WTC11 (cell line): ENCODE results near the gene GABBR2. TPM values are rescaled to one million over a fixed set of nuclear protein-coding genes. Genes with fewer than 3 reads are reported as not detected.
A peak's percentile ranks its signal among the peaks of the same experiment; 100 is the strongest.

Experiments used
- ATAC-seq: fragments of 200-7000 bp; cut with Tn5 transposase; 2 replicates; pipeline ENCODE4 v1.10.0; 2021; ENCODE audit warnings: mild to moderate bottlenecking, moderate library complexity
- CTCF ChIA-PET: fragments of 300-600 bp; sonication (Branson Sonifier 250); formaldehyde crosslinking; loops from one replicate; lab custom pipeline; 2021; ENCODE audit warnings: antibody characterized with exemption; lab: Charles Lee
- POLR2A ChIA-PET: fragments of 350-600 bp; sonication (Branson Sonifier 250); formaldehyde crosslinking; loops from one replicate; lab custom pipeline; 2021; ENCODE audit warnings: antibody characterized with exemption; lab: Charles Lee
- DNase-seq: peaks from one replicate; pipeline ENCODE4 v3.0.0; 2021; ENCODE audit warnings: low spot score
- H3K27ac Mint-ChIP-seq: 2 replicates; pipeline ENCODE4 v1.8.0; 2021; ENCODE audit warnings: mixed read lengths
- H3K27me3 Mint-ChIP-seq: 2 replicates; pipeline ENCODE4 v1.8.0; 2021; ENCODE audit warnings: low read depth, mild to moderate bottlenecking, moderate library complexity, mixed read lengths
- H3K36me3 Mint-ChIP-seq: 2 replicates; pipeline ENCODE4 v1.8.0; 2021; ENCODE audit warnings: mixed read lengths
- H3K4me1 Mint-ChIP-seq: 2 replicates; pipeline ENCODE4 v1.8.0; 2022; ENCODE audit warnings: mixed read lengths
- H3K4me3 Mint-ChIP-seq: 2 replicates; pipeline ENCODE4 v1.8.0; 2021; ENCODE audit warnings: mild to moderate bottlenecking, moderate library complexity, mixed read lengths
- H3K9me3 Mint-ChIP-seq: 2 replicates; pipeline ENCODE4 v1.8.0; 2021; ENCODE audit warnings: mixed read lengths
- ATF1 ChIP-seq: sonication (generic); formaldehyde crosslinking; IDR thresholded peaks from 2 replicates; pipeline ENCODE4 v1.8.1; 2023; ENCODE audit warnings: mild to moderate bottlenecking, moderate library complexity, missing genetic modification reagents
- CREM ChIP-seq: sonication (generic); formaldehyde crosslinking; IDR thresholded peaks from 2 replicates; pipeline ENCODE4 v1.8.1; 2022; ENCODE audit warnings: mild to moderate bottlenecking, missing genetic modification reagents, moderate library complexity
- ELF4 ChIP-seq: sonication (generic); formaldehyde crosslinking; IDR thresholded peaks from 2 replicates; pipeline ENCODE4 v1.8.1; 2022; ENCODE audit warnings: low read depth, mild to moderate bottlenecking, moderate library complexity, missing genetic modification reagents
- ETV6 ChIP-seq: sonication (generic); formaldehyde crosslinking; IDR thresholded peaks from 2 replicates; pipeline ENCODE4 v1.8.1; 2022; ENCODE audit warnings: mild to moderate bottlenecking, missing genetic modification reagents
- GRHL2 ChIP-seq: fragments of 250-450 bp; sonication (Bioruptor Pico); IDR thresholded peaks from 2 replicates; pipeline ENCODE4 v1.8.0; 2022; ENCODE audit warnings: mild to moderate bottlenecking, moderate library complexity; ENCODE audit not compliant: insufficient replicate concordance, severe bottlenecking
- JUN ChIP-seq: sonication (generic); formaldehyde crosslinking; IDR thresholded peaks from 2 replicates; pipeline ENCODE4 v1.8.0; 2023; ENCODE audit warnings: mild to moderate bottlenecking, missing genetic modification reagents
- NR1H2 ChIP-seq: sonication (generic); formaldehyde crosslinking; IDR thresholded peaks from 2 replicates; pipeline ENCODE4 v1.9.0; 2021; ENCODE audit warnings: mild to moderate bottlenecking, moderate library complexity, missing genetic modification reagents
- PRRX2 ChIP-seq: fragments of 250-450 bp; sonication (Bioruptor Pico); IDR thresholded peaks from 2 replicates; pipeline ENCODE4 v1.8.0; 2021; ENCODE audit warnings: mild to moderate bottlenecking
- RELA ChIP-seq: sonication (generic); formaldehyde crosslinking; IDR thresholded peaks from 2 replicates; pipeline ENCODE4 v1.8.1; 2022; ENCODE audit warnings: missing genetic modification reagents, mild to moderate bottlenecking, borderline replicate concordance
- TEAD1 ChIP-seq: sonication (generic); formaldehyde crosslinking; IDR thresholded peaks from 2 replicates; pipeline ENCODE4 v1.8.0; 2022; ENCODE audit warnings: mild to moderate bottlenecking, missing genetic modification reagents
- TEAD4 ChIP-seq: sonication (generic); formaldehyde crosslinking; IDR thresholded peaks from 2 replicates; pipeline ENCODE4 v1.8.0; 2022; ENCODE audit warnings: mild to moderate bottlenecking, missing genetic modification reagents
- TP53 ChIP-seq: sonication (generic); formaldehyde crosslinking; IDR thresholded peaks from 2 replicates; pipeline ENCODE4 v1.8.1; 2023; ENCODE audit warnings: mild to moderate bottlenecking, missing genetic modification reagents
- ZNF232 ChIP-seq: sonication (generic); formaldehyde crosslinking; IDR thresholded peaks from 2 replicates; pipeline ENCODE4 v1.8.0; 2022; ENCODE audit warnings: mild to moderate bottlenecking, missing genetic modification reagents
- ZNF671 ChIP-seq: fragments of 250-450 bp; sonication (Bioruptor Pico); IDR thresholded peaks from 2 replicates; pipeline ENCODE4 v1.8.0; 2021; ENCODE audit warnings: mild to moderate bottlenecking
- total RNA-seq: library from RNA; stranded (reverse); gene quantifications from 3 replicates; pipeline ENCODE4 v1.2.3, GENCODE V29; 2021
- TF ChIP-seq, protein P1 (sequence below): sonication (generic); formaldehyde crosslinking; IDR thresholded peaks from 2 replicates; pipeline ENCODE4 v1.8.1; 2022; ENCODE audit warnings: low read depth, missing genetic modification reagents, borderline replicate concordance
- TF ChIP-seq, protein P2 (sequence below): sonication (generic); formaldehyde crosslinking; IDR thresholded peaks from 2 replicates; pipeline ENCODE4 v1.8.0; 2022; ENCODE audit warnings: mild to moderate bottlenecking, missing genetic modification reagents
- TF ChIP-seq, protein P3 (sequence below): fragments of 250-450 bp; sonication (Bioruptor Pico); IDR thresholded peaks from 2 replicates; pipeline ENCODE4 v1.9.0; 2021; ENCODE audit warnings: mild to moderate bottlenecking
- TF ChIP-seq, protein P4 (sequence below): sonication (generic); formaldehyde crosslinking; IDR thresholded peaks from 2 replicates; pipeline ENCODE4 v1.8.1; 2023; ENCODE audit warnings: mild to moderate bottlenecking, missing genetic modification reagents, borderline replicate concordance
- TF ChIP-seq, protein P5 (sequence below): fragments of 250-450 bp; sonication (Bioruptor Pico); conservative IDR thresholded peaks from 2 replicates; pipeline ENCODE4 v1.9.0; 2021; ENCODE audit warnings: mild to moderate bottlenecking

The GABBR2 gene
- total RNA-seq, 1 experiment from 2014 or later: 0.92 TPM

DNA sequence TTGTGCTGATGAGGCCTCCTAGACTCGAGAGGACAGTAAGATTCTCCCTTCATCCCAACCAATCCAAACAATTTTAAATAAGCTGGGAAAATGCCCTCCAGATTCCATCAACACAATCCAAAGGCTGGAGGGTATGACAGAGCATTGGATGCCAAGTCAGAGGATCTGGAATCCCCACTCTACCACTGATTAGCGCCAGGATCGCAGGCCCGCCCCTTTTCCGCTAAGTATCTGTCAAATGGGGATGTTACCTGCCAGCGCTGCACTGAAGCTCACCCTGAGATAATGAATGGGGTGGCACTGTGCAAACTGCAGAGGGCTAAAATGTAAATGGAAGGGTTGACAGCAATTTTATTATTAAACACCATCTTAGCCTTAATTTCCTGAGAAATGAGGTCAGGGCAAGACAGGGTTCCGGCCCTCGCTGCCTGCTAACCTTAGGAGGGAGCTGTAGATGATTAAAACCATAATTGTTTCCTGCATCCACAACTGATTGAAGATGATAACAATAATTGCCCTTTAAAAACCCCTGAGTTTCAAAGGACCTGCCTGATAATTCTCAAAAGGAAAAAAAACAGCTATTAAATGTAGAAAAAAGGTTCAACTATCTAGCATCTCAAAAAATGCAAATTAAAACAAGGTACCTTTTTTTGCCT, 31.6 kb upstream of the GABBR2 start (continued):
- TF ChIP-seq, protein P1, sequence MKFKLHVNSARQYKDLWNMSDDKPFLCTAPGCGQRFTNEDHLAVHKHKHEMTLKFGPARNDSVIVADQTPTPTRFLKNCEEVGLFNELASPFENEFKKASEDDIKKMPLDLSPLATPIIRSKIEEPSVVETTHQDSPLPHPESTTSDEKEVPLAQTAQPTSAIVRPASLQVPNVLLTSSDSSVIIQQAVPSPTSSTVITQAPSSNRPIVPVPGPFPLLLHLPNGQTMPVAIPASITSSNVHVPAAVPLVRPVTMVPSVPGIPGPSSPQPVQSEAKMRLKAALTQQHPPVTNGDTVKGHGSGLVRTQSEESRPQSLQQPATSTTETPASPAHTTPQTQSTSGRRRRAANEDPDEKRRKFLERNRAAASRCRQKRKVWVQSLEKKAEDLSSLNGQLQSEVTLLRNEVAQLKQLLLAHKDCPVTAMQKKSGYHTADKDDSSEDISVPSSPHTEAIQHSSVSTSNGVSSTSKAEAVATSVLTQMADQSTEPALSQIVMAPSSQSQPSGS (CRISPR knock-in tag): no peak
- TF ChIP-seq CREM (CRISPR knock-in tag): no peak
- TF ChIP-seq NR1H2: no peak
- TF ChIP-seq, protein P2, sequence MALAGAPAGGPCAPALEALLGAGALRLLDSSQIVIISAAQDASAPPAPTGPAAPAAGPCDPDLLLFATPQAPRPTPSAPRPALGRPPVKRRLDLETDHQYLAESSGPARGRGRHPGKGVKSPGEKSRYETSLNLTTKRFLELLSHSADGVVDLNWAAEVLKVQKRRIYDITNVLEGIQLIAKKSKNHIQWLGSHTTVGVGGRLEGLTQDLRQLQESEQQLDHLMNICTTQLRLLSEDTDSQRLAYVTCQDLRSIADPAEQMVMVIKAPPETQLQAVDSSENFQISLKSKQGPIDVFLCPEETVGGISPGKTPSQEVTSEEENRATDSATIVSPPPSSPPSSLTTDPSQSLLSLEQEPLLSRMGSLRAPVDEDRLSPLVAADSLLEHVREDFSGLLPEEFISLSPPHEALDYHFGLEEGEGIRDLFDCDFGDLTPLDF: no peak
- TF ChIP-seq, all 79 proteins: peak for 0

DNA sequence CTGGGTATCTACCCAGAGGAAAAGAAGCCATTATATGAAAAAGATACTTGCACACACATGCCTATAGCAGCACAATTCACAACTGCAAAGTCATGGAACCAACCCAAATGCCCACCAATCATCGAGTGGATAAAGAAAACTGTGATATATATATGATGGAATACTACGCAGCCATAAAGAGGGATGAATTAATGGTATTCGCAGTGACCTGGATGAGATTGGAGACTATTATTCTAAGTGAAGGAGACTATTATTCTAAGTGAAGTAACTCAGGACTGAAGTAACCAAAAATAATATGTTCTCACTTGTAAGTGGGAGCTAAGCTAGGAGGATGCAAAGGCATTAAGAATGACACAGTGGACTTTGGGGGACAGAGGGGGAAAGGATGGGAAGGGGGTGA, 30.0 kb upstream of the GABBR2 start:
- DNase-seq (no peak), ATAC-seq (no peak)
- CTCF ChIA-PET: no interaction called here
- TF ChIP-seq JUN (CRISPR knock-in tag) (no peak), RELA (CRISPR knock-in tag) (no peak)
- POLR2A ChIA-PET: no interaction called here
- Mint-ChIP-seq H3K4me3 (no peak overlapping the region), H3K4me1 (peaks cover 8% of the 10 kb centered on the region), H3K27ac (no peak overlapping the region), H3K36me3 (peaks cover 46% of the 10 kb centered on the region), H3K9me3 (peaks cover 21% of the 10 kb centered on the region), H3K27me3 (no peaks in the 10 kb centered on the region)

DNA sequence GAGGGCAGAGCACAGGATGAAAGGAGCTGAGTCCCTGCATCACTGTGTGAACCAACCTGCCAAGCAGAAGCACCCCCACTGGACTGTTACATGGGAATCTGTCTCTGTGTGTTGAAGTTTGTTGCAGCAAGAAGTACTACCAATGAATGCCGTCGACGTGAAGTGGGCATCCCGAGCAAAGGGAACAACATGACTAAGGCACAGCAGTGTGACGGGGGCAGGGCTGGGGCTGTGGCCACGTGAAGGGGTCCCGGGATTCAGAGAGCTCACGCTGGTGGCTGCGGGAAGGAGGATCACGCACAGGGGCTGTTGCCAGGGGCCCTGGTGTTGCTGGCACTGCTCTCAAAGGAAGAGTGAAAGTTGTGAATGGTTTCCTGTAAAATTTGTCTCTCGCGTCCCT, 27.5 kb upstream of the GABBR2 start:
- DNase-seq (no peak), ATAC-seq (no peak)
- Mint-ChIP-seq H3K27me3 (no peaks in the 10 kb centered on the region), H3K4me3 (no peak overlapping the region), H3K27ac (no peak overlapping the region), H3K9me3 (peaks cover 21% of the 10 kb centered on the region), H3K4me1 (peaks cover 13% of the 10 kb centered on the region), H3K36me3 (peaks cover 46% of the 10 kb centered on the region)
- TF ChIP-seq, protein P3, sequence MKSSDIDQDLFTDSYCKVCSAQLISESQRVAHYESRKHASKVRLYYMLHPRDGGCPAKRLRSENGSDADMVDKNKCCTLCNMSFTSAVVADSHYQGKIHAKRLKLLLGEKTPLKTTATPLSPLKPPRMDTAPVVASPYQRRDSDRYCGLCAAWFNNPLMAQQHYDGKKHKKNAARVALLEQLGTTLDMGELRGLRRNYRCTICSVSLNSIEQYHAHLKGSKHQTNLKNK (CRISPR knock-in tag): no peak
- no peak for TF ChIP-seq RELA (CRISPR knock-in tag)
- CTCF ChIA-PET: interaction anchor here (2.4 kb wide), 1 partner anchor 39 kb away, joined by 8 read pairs; no protein-coding TSS in a partner anchor
- POLR2A ChIA-PET: no interaction called here

DNA sequence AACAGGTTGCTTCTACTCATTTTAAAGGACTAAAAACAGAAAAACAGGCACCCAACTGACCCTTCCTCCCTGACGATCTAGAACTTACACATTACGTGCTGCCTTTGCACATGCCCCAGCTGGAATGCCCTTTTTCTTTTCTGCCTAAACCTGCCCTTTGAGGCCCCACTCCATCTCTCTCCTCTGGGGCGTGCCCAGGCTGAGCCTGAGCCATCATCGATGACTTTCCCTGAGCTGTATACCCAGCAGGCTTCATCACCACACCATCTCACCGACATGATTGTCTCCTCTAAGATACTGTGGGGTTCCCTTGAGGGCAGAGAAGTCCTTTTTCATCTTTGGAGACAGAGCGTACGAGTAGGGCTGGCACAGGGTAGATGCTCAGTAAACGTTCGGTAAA, 24.1 kb upstream of the GABBR2 start:
- CTCF ChIA-PET: no interaction called here
- TF ChIP-seq ETV6 (CRISPR knock-in tag) (no peak), TEAD4 (no peak), ELF4 (no peak), TEAD1 (CRISPR knock-in tag) (no peak), ZNF232 (CRISPR knock-in tag) (no peak), ATF1 (CRISPR knock-in tag) (no peak), PRRX2 (CRISPR knock-in tag) (no peak), TP53 (CRISPR knock-in tag) (no peak), JUN (CRISPR knock-in tag) (no peak), ZNF671 (CRISPR knock-in tag) (no peak), GRHL2 (CRISPR knock-in tag) (no peak)
- TF ChIP-seq, protein P1 (CRISPR knock-in tag): no peak
- TF ChIP-seq, protein P4, sequence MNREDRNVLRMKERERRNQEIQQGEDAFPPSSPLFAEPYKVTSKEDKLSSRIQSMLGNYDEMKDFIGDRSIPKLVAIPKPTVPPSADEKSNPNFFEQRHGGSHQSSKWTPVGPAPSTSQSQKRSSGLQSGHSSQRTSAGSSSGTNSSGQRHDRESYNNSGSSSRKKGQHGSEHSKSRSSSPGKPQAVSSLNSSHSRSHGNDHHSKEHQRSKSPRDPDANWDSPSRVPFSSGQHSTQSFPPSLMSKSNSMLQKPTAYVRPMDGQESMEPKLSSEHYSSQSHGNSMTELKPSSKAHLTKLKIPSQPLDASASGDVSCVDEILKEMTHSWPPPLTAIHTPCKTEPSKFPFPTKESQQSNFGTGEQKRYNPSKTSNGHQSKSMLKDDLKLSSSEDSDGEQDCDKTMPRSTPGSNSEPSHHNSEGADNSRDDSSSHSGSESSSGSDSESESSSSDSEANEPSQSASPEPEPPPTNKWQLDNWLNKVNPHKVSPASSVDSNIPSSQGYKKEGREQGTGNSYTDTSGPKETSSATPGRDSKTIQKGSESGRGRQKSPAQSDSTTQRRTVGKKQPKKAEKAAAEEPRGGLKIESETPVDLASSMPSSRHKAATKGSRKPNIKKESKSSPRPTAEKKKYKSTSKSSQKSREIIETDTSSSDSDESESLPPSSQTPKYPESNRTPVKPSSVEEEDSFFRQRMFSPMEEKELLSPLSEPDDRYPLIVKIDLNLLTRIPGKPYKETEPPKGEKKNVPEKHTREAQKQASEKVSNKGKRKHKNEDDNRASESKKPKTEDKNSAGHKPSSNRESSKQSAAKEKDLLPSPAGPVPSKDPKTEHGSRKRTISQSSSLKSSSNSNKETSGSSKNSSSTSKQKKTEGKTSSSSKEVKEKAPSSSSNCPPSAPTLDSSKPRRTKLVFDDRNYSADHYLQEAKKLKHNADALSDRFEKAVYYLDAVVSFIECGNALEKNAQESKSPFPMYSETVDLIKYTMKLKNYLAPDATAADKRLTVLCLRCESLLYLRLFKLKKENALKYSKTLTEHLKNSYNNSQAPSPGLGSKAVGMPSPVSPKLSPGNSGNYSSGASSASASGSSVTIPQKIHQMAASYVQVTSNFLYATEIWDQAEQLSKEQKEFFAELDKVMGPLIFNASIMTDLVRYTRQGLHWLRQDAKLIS (CRISPR knock-in tag): no peak
- TF ChIP-seq, protein P5, sequence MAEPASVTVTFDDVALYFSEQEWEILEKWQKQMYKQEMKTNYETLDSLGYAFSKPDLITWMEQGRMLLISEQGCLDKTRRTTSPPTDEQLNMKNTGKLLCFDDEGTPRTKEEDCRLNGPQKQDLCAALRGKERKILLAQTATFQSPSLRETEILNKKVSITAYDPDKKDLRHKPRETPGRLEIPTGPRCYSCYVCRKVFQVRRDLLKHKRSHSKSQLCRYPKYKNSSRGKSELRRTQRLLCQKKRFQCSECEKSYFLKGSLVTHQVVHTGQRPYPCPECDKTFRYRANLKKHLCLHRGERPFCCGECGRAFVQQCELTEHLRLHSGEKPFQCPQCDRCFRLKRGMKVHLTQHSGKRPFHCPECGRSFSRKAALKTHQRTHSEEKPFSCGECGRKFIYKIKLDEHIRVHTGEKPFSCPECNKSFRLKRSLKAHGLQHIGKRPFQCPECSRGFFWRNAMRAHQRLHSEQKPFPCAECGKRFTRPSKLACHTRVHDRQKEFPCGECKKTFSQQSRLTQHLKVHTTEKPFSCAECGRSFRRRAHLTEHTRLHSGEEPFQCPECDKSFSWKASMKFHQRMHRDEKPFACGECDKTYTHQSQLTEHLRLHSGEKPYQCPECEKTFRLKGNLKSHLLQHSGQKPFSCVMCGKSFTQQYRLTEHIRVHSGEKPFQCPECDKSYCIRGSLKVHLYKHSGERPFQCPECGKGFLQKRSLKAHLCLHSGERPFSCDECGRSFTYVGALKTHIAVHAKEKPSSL (CRISPR knock-in tag): no peak

More for the DNA sequence above, 24.1 kb upstream of the GABBR2 start:
- DNase-seq: no peak
- no peak for ATAC-seq
- H3K36me3 Mint-ChIP-seq: peaks cover 26% of the 10 kb centered on the region
- no peak overlapping the region for H3K4me3 Mint-ChIP-seq
- POLR2A ChIA-PET: no interaction called here
- peaks cover 5% of the 10 kb centered on the region for H3K9me3 Mint-ChIP-seq
- H3K27me3 Mint-ChIP-seq: no peaks in the 10 kb centered on the region
- H3K27ac Mint-ChIP-seq: 0 out of 2 replicates have a peak overlapping the region, but pooled peaks have one; percentile 20
- peaks cover 11% of the 10 kb centered on the region for H3K4me1 Mint-ChIP-seq
